ENCODE data around the gene SLC17A9. TPM values are rescaled to one million over a fixed set of nuclear protein-coding genes. Genes with fewer than 3 reads are reported as not detected.

Gene SLC17A9
- total and polyA plus RNA-seq, 4 donors: 2.4 to 17.3 (median 9.6) TPM

- no peaks in the 10 kb centered on the region for H3K4me1 ChIP-seq (ENCODE audit: control insufficient read depth in 5 of 5, insufficient read depth in 5 of 5, low read length in 5 of 5)
- no peak overlapping the region for H3K27ac ChIP-seq (ENCODE audit: low read depth in 1 of 2, low read length in 1 of 2)
- DNase-seq: no peak
- no peak overlapping the region for H3K4me3 ChIP-seq
- 52 to 55% methylated on average over 19 to 21 of the region's 21 CpGs for WGBS, 2 donors
- H3K27me3 ChIP-seq (ENCODE audit: control insufficient read depth in 3 of 3, insufficient read depth in 3 of 3, low read length in 2 of 3): peaks cover 0 to 24% (median 14%) of the 10 kb centered on the region in 3 donors
- no peaks in the 10 kb centered on the region for H3K36me3 ChIP-seq (ENCODE audit: control insufficient read depth in 4 of 4, insufficient read depth in 4 of 4, low read length in 4 of 4)
- no peak for TF ChIP-seq CTCF (IDR thresholded peaks at IDR 0.05; ENCODE audit: control extremely low read depth, extremely low read depth)
- ATAC-seq (ENCODE audit: insufficient read depth, low FRiP score): no peak
- no peak overlapping the region for H3K9ac ChIP-seq (ENCODE audit: insufficient read depth in 1 of 2, low read length in 2 of 2)
- H3K9me3 ChIP-seq (ENCODE audit: control insufficient read depth in 4 of 4, insufficient read depth in 3 of 4, low read length in 3 of 4): peaks cover 0 to 4% (median 0%) of the 10 kb centered on the region in 4 donors
Observed at GRCh38 chr20:62982124-62983075, 29.9 kb downstream of the SLC17A9 start.

- H3K27me3 ChIP-seq (ENCODE audit: control insufficient read depth in 3 of 3, insufficient read depth in 3 of 3, low read length in 2 of 3): peaks cover 0 to 24% (median 17%) of the 10 kb centered on the region in 3 donors
- peaks cover 0 to 2% (median 0%) of the 10 kb centered on the region in 4 donors for H3K9me3 ChIP-seq (ENCODE audit: control insufficient read depth in 4 of 4, insufficient read depth in 3 of 4, low read length in 3 of 4)
- no peak for TF ChIP-seq CTCF (IDR thresholded peaks at IDR 0.05; ENCODE audit: control extremely low read depth, extremely low read depth)
- no peak for ATAC-seq (ENCODE audit: insufficient read depth, low FRiP score)
- WGBS, 2 donors: 86 to 90% methylated on average over 6 of the region's 6 CpGs
- no peak overlapping the region for H3K27ac ChIP-seq (ENCODE audit: low read depth in 1 of 2, low read length in 1 of 2)
- no peak overlapping the region for H3K9ac ChIP-seq (ENCODE audit: insufficient read depth in 1 of 2, low read length in 2 of 2)
- H3K4me1 ChIP-seq (ENCODE audit: control insufficient read depth in 5 of 5, insufficient read depth in 5 of 5, low read length in 5 of 5): no peaks in the 10 kb centered on the region
- DNase-seq: no peak
- H3K4me3 ChIP-seq: no peak overlapping the region
- no peaks in the 10 kb centered on the region for H3K36me3 ChIP-seq (ENCODE audit: control insufficient read depth in 4 of 4, insufficient read depth in 4 of 4, low read length in 4 of 4)
Observed at GRCh38 chr20:62983210-62983609, 30.7 kb downstream of the SLC17A9 start.

GRCh38 chr20:62984666-62985443, 32.3 kb downstream of the SLC17A9 start:
- Histone ChIP-seq H3K36me3 (ENCODE audit: control insufficient read depth in 4 of 4, insufficient read depth in 4 of 4, low read length in 4 of 4) (no peaks in the 10 kb centered on the region), H3K9ac (ENCODE audit: insufficient read depth in 1 of 2, low read length in 2 of 2) (no peak overlapping the region), H3K27ac (ENCODE audit: low read depth in 1 of 2, low read length in 1 of 2) (no peak overlapping the region), H3K9me3 (ENCODE audit: control insufficient read depth in 4 of 4, insufficient read depth in 3 of 4, low read length in 3 of 4) (peaks cover 0 to 2% (median 0%) of the 10 kb centered on the region in 4 donors), H3K27me3 (ENCODE audit: control insufficient read depth in 3 of 3, insufficient read depth in 3 of 3, low read length in 2 of 3) (peaks cover 0 to 22% (median 13%) of the 10 kb centered on the region in 3 donors), H3K4me1 (ENCODE audit: control insufficient read depth in 5 of 5, insufficient read depth in 5 of 5, low read length in 5 of 5) (no peaks in the 10 kb centered on the region), H3K4me3 (no peak overlapping the region)
- ATAC-seq (ENCODE audit: insufficient read depth, low FRiP score) (no peak), DNase-seq (no peak)
- 72 to 84% methylated on average over 18 of the region's 18 CpGs for WGBS, 2 donors
- no peak for TF ChIP-seq CTCF (IDR thresholded peaks at IDR 0.05; ENCODE audit: control extremely low read depth, extremely low read depth)
